ENCODE results near the gene EGFL8. TPM values are rescaled to one million over a fixed set of nuclear protein-coding genes. Genes with fewer than 3 reads are reported as not detected.
A peak's percentile ranks its signal among the peaks of the same experiment; 100 is the strongest.
"Not testable (repeated sequence)": the region's sequence is repeated elsewhere in the genome, so short reads cannot be mapped to it uniquely, and the experiment has no call there.

EGFL8 gene
- total RNA-seq, 1 donor from 2014 or later: 6.3 TPM

DNA sequence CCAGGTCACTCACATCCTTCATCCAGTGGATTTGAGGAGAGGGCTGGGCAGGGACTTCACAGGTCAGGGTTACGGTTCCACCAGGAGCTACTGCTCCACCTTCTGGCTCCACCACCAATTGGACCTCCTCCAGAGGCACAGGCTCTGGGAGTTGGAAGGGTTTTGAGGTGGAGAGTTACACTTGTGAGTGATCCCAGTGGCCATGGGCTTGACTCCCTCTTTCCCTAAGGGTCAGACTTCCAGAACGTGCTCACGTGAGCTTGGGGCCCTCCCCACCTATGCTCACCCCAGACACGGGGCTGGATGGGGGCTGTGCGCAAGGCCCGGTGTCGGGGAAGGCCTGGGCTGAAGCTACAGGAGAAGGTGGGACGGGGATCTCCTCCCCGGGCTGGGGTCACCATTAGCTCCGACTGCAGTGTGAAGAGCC, 18.2 kb downstream of the EGFL8 start:
- DNase-seq (ENCODE audit: low spot score) (no peak), ATAC-seq (no peak)

GRCh38 chr6:32183030-32183429, 18.6 kb downstream of the EGFL8 start:
- ATAC-seq: no peak
- DNase-seq (ENCODE audit: low spot score): no peak

DNA sequence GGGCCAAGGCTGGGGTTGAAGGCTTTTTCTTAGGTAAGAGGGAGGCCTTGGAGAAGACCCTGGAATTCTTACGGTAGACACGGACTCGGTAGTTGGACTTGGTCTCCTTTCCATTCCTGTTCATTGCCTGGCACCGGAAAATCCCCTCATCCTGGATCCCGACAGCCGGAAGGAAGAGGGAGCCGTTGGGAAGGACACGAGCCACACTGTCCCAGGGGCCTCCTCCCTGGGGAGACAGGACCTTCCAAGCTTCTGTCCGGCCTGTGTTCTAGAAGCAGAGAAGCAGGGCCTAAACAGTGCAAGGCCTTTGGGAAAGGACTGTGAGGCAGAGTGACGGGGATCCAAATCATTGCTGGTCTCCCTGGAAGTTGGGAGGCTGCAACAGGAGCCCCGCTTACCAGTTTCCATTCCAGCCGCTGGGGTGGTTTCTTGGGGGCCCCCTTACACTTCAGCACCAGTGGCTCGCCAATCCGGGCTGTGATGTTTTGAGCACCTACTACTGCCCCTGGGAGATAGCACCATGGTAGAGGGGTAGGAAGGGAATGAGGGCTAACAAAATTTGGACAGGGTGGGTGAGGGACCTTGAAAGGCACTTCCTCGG, 19.2 kb downstream of the EGFL8 start:
- DNase-seq (ENCODE audit: low spot score): no peak
- no peak for ATAC-seq

DNA sequence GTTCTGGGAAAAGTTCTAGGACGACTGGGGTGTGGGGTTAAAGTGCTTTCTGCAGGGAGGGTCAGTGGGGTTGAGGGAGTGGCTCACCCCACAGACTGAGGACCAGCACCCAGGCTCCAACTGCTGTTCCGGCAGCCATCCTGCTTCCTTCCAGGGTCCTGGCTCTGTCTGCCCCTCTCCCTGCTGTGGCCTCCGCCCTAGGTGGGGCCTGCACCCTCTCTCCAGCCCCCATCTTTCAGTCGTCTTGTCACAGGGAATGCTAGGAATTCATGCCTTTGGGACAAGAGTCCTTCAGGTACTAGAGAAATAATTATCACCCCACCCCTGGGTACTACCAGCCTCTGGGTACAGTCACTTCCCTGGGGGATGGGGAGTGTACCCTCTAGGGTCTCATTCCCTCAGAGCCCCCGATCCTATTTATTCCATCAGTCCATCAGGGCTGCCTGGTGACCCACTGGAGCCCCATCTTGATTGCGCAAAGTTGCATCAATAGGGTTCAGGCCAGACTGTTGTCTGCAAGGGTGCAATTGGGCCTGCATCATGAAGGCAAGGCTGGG, 19.8 kb downstream of the EGFL8 start, which contains the start of gene AGER:
Gene AGER, minus strand, starts transcription at position 170 of the 557 bp plus-strand sequence. Its CDS starts 31 bp downstream, at position 139.
- DNase-seq (ENCODE audit: low spot score) (no peak), ATAC-seq (no peak)

DNA sequence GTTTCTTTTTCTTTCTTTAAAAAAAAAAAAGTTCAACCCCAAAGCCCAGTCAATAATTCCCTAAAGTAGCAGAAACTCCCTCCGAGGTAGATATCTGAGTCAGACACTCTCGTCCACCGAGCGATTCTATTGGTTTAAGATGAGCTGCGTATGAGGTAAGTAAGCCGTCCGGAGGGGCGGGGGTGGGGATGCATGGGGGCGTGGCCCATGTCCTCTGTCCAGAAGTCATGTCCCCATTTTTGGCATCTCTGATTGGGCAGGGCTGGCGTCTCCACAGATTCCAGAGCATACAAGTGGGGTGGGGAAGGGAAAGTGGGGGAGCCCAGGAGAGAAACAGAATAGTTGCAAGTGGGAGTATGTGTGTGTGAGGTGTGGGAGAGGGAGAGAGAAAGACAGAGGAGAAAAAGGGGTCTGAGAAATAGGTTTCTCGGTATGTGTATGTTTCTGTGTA, 21.3 kb downstream of the EGFL8 start:
- ATAC-seq: peak; percentile 48
- DNase-seq (ENCODE audit: low spot score): not testable (repeated sequence)

DNA sequence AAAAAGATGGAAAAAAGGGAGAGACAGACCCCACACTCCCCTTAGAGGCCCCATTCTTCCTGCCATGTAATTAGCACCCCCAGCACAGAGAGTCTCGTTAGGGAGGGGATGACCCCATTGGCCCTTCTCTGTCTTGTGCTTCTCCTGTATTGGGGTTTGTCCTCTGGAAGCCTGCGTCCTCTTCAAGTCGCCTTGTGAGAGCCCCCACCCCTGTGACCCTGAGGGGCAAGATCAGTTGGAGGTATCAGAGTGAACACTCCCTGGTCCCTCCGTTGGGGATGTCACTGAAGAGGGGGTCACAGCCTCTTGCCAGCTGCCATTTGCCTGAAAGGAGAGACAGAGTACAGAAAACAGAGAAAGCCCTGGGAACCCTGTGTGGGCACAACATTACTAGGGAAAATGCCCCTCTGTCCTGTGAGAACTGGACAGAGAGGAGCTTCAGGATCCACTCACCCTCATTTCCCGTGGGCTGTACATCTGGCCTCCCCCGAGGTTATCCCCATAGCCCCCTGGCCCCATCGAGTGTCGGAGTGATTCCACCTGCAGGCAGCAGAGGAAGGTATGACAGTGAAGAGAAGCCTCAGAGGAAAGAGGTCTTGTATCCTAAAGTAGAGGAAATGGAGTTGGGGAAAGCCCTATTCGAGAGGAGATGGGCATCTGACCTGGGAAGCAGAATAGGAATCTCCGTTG, 21.9 kb downstream of the EGFL8 start:
- ATAC-seq; DNase-seq (ENCODE audit: low spot score): not testable (repeated sequence)

DNA sequence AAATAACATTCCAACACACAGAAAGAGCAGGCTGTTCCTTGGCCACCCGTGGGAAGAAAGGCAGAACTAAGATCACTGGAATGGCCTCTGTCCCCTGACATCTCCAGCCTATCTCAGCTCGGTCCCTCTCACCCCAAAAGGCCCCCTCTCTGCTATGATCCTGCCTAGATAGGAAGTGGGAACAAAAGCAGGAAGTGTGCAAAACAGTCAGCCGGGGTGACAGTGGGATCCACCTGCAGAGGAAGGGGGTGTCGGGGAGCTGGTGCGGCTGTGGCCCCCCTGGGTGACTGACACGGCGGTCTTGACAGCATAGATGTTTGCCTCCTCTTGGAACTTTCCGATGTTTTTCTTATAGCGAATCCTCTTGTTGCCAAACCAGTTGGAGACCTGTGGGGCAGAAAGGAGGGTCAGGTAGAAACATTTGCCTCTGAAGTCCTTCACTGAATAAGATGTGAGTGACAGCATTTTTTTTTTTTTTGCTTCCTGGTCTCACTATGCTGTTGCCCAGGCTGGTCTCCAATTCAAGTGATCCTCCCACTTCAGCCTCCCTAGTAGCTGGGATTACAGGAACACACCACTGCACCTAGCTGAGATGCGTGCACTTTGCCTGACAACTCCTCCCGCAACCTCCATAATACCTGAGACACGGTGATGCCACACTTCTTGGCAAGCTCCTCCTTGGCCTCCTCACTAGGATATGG, 22.8 kb downstream of the EGFL8 start:
- no peak for DNase-seq (ENCODE audit: low spot score)

DNA sequence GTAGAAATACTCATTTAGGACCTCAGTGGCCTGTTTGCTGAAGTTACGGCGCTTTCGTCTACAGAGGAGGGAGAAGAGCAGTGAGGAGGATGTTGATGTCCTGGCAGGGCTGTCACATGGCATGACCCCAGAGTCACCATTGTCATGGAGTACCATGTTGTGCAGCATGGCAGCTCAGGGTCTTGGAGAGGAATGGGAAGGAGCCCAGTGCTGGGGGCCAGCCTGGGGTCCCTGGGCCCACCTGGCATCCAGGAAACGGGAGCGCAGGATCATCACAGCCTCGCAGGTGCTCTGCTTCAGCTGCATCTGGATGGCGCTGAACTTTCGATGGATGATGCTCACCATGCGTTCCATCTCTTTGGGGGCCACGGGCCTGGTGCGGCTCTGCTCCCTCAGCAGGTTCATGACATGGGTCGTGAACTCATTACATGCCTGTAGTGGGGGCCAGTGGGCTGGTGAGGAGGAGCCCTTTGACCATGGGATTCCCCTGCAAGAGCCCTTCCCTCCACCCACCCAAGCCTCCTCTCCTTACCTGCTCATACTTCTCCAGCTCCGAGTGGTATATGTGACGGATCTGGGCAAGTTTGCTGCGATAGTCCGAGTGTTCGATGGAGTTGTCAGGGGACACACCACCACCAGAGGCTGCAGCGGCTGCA, 23.5 kb downstream of the EGFL8 start:
- ATAC-seq; DNase-seq (ENCODE audit: low spot score): not testable (repeated sequence)

More for the DNA sequence above, 22.8 kb downstream of the EGFL8 start:
- ATAC-seq: no peak

DNA sequence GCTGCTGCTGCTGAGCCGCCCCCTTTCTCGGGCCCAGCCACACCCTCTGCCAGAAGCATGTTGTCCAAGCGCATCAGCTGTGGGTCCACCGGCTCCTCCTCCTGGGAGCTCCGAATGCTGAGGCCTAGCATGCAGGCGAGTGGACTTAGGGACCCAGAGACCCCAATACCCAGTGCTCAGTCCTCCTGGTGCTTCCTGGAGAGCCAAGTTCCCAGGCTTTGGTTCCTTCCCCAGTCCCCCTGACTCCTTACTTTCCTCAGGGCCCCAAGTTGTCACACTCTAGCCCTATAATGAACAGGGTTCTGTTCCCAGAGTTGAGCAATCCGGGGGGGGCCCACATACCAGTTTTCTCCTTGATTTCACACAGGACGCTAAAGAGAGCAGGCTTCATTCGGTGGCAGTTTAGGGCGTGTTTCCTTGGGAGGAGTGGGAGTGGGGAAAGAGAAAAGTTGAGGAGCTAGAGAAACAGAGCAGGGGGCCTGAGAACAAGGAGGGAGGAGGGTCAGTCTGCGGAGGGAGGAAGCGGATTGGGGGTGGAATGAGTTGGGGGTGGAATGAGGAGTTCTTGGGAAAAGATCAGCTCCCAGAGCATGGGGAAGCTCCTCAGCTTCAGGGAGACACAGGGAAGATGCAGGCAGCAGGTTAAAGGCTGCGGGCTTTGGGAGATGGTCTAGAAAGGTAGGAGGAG, 24.1 kb downstream of the EGFL8 start:
- ATAC-seq (no peak), DNase-seq (ENCODE audit: low spot score) (no peak)

DNA sequence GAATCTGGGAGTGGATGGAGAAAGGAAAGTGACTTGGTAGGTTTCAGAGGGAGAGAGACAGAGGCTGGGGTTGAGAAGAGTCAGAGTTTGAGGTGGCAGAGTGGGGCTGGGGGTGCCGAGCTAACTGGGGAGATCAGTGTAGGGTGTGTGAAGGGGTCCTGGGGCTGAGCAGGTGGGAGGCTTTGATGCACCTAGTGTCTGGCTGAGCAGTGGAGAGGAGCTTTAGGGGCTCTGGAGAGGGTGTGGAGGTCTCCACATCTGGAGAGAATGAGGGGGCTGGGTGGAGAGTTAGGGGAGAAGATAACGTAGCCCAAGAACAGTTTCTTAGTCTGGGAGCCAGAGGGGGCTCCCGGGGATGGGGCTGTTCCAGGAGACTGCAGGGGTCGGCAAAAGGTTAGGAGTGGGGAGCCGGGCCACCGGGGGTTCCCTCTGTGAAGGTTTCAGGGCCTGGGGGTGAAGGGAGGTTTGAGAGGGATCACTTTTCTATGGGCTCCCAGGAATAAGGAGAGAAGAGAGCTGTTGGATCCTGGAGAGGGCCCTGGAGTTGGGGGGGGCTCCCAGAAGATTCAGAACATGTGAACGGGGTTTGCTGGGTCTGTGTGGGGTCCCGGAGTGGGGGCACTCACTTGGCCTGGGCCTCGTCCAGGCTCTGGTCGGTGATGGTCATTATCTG, 24.8 kb downstream of the EGFL8 start:
- no peak for ATAC-seq
- DNase-seq (ENCODE audit: low spot score): no peak

GRCh38 chr6:32189742-32190053, 25.3 kb downstream of the EGFL8 start:
- ATAC-seq (peak; percentile 4), DNase-seq (ENCODE audit: low spot score) (no peak)

DNA sequence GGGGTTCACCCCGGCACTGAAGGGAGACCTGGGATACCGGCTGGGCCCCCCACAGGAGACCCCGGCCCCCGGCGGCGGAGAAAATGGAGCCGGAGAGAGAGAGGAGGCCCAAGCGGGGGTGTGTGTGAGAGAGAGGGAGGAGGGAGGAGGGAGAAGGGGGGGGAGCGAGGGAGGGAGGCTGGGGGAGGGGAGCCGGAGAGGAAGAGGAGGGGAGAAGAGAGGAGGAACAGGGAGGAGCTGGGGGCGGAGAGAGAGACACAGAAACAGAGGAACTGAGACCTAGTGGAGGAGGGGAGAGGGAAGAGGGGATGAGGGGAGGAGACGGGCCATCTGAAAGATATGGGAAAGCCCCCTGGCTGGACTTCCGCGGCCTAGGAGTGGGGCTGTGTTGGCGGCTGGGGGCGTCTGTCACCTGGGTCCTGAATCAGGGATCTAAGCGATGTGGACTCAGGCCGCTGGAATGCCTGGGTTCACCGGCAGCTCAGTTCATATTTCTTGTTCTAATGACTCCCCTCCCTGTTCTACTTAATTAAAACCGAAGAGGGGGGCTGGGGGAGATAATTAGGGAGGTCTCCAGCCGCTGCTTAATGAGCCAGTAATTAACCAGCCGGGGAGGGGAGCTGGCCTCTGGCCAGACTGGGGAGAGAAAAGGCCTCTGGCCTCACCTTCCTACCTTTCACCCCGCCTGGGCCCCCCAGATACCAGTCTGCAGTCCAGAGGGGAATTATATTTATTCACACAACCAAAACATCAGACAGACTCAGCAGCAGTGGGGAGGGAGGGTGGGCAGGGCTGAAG, 25.9 kb downstream of the EGFL8 start, which contains the start of gene PBX2:
Gene PBX2, minus strand, starts transcription at position 149 of the 798 bp plus-strand sequence. CDS start 287 bp downstream, outside the sequence.
- DNase-seq (ENCODE audit: low spot score) (peak; percentile 90), ATAC-seq (peak; percentile 90)

DNA sequence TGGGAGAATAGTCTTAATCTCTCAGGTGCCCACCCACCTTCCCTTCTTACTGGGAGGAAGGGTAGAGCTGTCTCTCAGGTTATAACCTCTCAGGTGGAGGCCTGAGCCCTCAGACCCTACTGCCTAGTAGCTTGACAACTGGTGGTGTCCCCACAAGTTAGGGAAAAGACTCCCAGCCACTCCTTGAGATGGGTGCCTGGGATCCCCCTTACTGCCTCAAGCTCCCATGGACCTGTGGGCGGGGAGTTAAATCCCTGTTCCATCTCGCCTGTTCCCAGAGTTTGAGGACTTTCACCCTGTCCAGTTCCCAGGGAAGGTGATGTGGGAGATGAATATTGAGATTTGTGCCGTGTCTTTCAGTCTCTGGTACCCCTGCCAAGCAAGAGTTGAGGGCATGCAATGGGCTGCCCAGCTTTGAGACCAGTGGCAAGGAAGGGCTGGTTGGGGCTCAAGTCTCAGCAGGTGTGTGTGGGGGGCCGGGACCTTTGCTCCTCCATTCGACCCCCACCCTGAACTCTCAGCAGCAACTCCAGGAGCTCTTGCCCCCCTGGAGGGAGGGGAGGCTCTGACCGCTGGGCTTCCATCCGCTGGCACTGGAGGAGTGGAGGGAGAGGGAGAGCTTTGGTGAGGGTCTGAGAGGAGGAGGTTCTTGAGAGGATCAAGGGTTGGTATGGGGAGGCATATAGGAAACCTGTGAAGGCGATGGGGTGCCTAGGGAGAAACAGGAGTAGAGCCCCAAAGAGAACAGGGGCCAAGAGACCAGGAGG, 26.7 kb downstream of the EGFL8 start:
- no peak for DNase-seq (ENCODE audit: low spot score)

GRCh38 chr6:32191696-32192607, 27.6 kb downstream of the EGFL8 start:
- DNase-seq (ENCODE audit: low spot score): no peak
- ATAC-seq: no peak

More for the DNA sequence above, 26.7 kb downstream of the EGFL8 start:
- no peak for ATAC-seq

GRCh38 chr6:32192608-32193039, 28.2 kb downstream of the EGFL8 start, which contains the start of gene GPSM3:
GPSM3 (minus strand) TSS chr6:32192643; CDS start chr6:32192513, 130 bp downstream.
- ATAC-seq: no peak

DNA sequence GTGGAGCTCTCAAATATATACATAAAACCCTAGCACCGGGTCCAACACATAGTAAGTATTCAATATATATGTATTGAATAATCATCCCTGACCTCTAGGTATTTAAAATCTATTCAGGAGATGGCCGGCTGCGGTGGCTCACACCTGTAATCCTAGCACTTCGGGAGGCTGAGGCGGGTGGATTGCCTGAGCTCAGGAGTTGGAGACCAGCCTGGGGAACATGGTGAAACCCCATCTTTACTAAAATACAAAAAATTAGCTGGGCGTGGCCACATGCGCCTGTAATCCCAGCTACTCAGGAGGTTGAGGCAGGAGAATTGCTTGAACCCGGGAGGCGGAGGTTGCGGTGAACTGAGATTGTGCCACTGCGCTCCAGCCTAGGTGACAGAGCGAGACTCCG, 28.7 kb downstream of the EGFL8 start:
- DNase-seq (ENCODE audit: low spot score); ATAC-seq: not testable (repeated sequence)

More at GRCh38 chr6:32192608-32193039, 28.2 kb downstream of the EGFL8 start, which contains the start of gene GPSM3:
- peak; percentile 63 for DNase-seq (ENCODE audit: low spot score)

- no peak for DNase-seq (ENCODE audit: low spot score)
Measured at GRCh38 chr6:32194388-32194787, 30.0 kb downstream of the EGFL8 start.

More at GRCh38 chr6:32194388-32194787, 30.0 kb downstream of the EGFL8 start:
- no peak for ATAC-seq

Measured in left lobe of liver (tissue), 2 donors.